HG03060 (cell line): Measurements from ENCODE around the gene CH25H.
A peak's percentile ranks its signal among the peaks of the same experiment; 100 is the strongest.
"Not testable (repeated sequence)": the region's sequence is repeated elsewhere in the genome, so short reads cannot be mapped to it uniquely, and the experiment has no call there.

Source experiments
- ATAC-seq: cut with Tn5 transposase; IDR thresholded peaks from one replicate; pipeline ENCODE4 v1.9.1; 2021; ENCODE audit warnings: low read depth, moderate number of reproducible peaks; ENCODE audit not compliant: unreplicated experiment

Gene CH25H

GRCh38 chr10:89203237-89203636 is 3.9 kb downstream of the CH25H start:
- ATAC-seq = no peak

DNA sequence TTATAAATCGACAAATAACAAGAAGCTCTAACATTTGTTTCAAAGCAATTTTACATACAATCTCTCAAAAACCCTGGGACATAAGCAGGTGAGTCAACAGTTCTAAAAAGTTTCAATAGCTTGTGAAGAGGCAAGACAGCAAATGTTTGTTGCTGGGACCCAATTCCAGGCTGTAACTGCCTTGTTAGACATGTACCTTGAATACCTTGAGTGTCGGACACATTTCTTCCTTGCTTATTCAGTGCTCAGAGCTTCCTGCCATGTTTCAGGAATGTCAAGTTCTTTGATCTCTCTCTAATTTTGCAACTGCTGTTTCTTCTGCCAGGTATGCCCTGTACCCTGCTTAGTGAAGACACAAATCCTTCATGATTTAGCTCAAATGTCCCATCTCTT is 5.1 kb downstream of the CH25H start:
- ATAC-seq = no peak

DNA sequence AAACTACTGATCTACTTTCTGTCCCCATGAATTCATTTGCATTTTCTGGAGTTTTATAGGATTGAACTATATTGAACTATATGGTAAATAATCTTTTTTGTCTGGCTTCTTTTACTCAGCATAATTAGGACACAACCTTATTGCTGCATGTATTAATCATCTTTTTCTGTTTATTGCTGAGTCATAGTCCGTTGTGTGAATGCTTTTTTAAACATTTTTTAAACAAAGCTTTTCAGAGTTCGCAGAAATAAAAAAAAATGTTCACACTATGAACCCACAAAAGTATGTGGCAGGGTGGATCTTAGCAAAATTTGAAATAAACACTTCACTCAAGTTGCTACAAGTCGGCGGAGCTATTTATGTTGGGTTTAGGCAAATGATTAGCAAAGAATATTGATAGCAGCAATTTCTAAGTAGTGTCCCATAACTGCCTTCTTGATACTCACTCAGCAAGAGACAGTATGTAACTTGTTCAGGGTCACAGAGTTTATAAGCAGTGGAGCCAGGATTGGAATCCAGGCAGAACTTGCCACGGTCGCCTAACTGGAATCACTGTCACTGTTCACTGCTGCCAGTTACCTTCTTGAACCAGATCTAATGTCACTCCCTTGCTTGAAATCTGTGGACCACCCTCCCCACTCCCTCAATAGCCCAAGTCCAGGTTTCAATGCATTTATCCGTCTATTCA is 5.6 kb downstream of the CH25H start:
- ATAC-seq = no peak

GRCh38 chr10:89197473-89197872 is 9.6 kb downstream of the CH25H start:
- no peak for ATAC-seq

- not testable (repeated sequence) for ATAC-seq
Measured at GRCh38 chr10:89191301-89191700, 15.8 kb downstream of the CH25H start.

GRCh38 chr10:89189211-89189734 is 17.8 kb downstream of the CH25H start:
- ATAC-seq = no peak

DNA sequence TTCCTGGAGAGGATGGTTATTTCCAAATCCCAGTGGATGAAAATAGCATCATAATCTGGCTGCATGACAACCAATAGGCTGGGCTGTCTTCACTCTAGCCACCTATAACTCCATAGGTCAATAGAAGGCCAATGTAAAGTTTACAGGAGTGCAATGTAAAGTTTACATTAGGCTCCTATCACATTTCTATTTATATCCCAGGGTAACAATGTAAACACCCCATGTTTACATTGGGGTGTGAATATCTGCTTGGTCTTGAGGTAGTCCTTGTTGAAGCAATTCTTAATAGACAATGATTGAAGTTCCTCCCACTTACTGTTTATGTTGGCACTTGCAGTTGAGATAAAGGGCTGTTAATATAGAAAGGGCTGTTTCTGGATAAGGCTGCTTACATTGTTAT is 21.5 kb downstream of the CH25H start:
- no peak for ATAC-seq

DNA sequence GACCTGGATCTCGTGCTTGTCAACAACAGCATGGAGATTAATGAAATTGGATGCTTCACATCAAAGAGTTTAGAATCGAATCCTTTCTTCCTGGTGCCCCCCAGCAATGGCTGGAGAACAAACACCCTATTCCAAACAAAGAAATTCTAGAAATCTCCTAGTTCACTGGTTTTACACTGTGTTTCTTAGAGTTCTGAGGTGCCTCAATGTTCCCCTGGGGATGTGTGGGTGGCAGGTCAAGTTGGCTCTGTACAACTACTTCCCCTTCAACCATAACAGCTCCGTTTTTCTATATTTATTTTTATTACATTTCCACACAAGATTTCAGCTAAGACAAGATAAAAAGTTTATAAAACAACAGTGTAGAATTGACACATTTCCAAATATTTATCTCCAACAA is 22.5 kb downstream of the CH25H start:
- no peak for ATAC-seq

DNA sequence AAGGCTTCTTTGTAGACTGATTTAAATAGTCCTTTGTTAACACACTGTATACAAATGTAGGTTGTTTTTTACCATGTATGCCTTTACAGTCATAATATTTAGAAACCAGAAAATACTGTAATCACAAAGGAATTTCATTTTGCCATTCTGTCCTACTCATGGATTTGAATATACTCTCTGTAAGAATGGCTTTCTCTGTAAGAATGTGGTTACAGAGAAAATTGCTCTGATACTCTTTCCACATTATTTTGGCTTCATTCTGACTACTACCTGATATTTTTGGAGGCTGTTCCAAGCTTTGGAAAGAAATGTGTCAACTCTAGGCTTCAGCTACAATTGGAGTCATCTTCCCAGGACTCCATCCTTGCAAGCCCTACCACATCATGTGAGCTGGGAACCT is 23.5 kb downstream of the CH25H start:
- ATAC-seq = no peak

GRCh38 chr10:89182894-89183293 is 24.2 kb downstream of the CH25H start:
- no peak for ATAC-seq

DNA sequence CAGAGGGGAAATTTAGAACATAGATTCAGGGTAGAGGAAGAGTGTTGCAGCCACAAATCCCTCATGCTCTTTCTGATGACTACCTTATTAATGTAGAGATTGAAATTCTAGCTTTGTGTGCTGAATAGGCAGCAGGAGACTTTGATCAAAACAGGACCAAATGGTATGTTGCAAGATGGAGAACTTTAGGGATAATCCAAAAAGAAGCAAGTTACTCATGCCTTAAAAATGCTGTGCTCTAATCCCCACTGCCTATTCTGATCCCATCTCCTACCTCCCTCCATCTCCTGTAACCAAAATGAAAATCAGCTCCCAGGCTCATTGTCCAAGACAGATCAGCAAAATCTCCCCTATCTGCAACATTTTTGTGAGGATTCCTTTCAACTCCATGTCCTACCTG is 31.3 kb downstream of the CH25H start:
- no peak for ATAC-seq

DNA sequence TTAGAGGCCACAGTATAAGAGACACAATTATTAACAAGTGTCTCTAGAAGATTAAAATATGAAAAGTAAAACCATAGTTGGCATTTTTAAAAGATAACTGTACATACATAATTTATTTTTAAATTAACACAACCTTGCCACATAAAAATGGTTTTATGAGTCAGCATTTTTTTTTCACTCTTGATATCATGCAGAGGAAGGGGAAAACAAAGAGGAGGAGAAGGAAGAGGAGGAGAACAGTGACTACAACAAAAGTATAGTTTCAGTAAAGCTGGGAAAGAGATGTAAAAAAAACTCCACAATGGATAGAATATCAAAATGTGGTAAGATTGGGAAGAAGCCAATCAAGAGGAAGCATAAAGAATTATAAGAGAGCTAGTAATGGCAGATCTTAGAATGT is 34.0 kb downstream of the CH25H start:
- ATAC-seq = no peak

DNA sequence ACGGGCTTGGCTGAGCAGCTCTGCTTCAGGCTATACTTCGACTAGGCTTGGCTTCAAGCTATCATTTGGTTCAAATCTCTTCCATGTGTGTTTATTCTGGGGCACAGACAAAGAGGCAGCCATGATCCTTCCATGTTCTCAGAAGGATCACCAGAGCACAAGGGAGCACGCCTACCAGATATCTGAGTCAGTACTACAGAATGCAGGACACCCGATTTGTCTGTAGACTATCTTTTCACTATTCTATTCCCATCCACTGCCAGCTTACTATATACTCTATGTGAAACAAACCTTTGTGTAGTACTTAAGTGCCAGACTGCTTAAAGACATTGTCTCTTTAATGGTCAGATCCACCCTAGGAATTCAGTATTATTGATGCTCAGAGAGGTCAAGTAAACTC is 35.1 kb downstream of the CH25H start:
- no peak for ATAC-seq

DNA sequence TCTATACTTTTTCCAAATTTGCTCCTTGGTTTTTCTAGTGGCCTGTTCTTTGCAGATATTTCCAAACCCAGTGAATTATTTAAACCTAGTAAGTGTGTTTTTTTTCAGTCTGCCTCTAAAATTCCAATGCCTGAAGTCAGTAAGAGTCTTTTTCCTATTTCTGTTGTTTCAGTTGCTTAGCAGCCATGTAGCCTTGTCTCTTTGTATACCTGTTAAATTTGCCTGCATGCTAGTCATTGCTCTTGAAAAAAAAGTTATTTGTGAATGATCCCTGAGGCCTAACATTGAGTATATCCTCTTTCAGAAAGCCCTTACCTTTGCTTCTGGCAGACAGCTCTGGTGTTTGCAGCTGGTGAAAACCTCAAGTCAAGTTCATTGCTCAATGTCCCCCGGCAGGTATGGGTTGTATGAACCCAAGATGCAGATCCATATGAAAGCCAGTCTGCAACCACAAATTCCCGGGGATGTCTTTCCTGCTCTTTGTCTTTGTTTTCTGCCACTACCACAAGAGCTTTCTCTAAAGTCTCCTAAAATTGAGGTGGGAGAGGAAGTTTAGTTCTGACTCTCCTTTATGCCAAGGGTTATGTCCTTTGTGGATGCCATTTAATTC is 35.7 kb downstream of the CH25H start:
- no peak for ATAC-seq

DNA sequence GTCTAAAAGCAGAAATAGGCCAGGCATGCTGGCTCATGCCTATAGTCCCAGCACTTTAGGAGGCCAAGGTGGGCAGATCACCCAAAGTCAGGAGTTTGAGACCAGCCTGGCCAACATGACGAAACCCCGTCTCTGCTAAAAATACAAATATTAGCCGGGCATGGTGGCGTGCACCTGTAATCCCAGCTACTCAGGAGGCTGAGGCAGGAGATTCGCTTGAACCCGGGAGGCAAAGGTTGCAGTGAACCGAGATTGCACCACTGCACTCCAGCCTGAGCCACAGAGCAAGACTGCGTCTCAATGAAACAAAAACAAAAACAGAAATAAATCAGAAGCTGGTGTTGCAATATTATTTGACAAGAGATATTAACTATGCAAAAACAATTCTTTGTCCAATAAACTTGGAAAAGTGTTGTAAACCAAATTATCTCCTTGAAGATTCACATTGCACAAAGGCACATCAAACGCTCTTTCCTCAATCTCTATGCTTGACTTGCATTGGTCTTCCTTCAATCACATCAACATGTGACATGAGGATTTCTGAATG is 38.7 kb downstream of the CH25H start:
- ATAC-seq = not testable (repeated sequence)

GRCh38 chr10:89167915-89168314 is 39.2 kb downstream of the CH25H start:
- no peak for ATAC-seq

- no peak for ATAC-seq
Measured at GRCh38 chr10:89165923-89166322, 41.2 kb downstream of the CH25H start.

DNA sequence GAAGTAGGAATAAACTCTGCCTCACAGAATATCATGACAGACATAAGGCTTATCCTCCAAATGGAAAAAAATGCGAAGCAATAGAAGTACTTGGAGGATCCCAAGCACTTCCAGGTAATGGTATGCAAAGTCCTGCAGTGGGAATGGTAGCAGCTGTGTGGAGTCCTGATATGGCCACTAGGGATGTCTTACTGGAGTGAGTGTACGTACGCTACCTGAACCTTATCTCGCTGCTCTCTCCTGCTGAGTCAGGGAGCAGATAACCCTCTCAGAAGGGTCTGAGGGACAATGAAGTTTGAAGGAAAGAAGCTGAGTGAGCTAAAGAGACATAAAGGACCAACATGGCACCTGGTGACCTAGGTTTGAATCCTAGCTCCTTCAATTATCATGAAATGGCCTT is 42.2 kb downstream of the CH25H start:
- no peak for ATAC-seq

DNA sequence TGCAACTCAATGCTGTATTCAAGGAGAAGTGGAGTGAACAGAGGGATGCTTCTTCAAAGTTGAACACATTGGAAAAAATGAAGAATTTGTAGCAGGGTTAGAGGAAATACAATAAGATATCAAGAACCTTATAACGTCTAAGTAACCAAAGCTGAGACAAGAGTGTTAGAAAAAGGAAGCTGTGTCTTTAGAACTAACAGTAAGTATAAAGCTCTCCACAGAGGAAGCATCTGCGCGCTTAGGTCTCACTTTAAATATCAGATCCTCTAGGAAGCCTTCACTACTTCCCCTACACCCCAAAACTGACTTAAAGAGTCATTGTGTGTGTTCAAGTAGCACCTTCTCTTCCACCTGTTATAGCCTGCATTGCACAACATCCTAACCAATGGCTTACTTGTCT is 43.0 kb downstream of the CH25H start:
- peak; percentile 8 for ATAC-seq

- peak; percentile 94 for ATAC-seq
Measured at GRCh38 chr10:89163265-89163995, 43.7 kb downstream of the CH25H start.

- ATAC-seq = no peak
Measured at GRCh38 chr10:89162596-89162995, 44.5 kb downstream of the CH25H start.
